ENCODE results near the gene AKAP7.

The AKAP7 gene

DNA sequence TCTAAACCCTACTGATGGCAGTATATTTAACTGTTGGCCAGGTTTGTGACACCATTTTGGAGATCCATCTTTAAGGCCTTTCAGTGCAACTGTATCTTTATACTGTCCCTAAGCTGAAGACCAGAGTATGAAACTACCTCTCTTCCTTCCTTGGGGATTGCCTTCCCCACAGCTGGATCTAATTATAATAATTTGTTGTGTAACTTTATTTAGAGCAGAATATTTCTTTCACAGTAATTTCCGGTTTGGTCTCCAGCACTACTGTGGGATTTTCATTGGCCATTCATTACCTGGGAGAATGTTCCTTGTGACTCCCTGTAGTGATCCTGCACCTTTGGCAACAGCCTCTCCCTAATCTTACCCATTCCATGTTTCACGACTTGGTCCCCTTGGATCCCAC lies 75.2 kb downstream of the AKAP7 start:
- no peak for DNase-seq (ENCODE audit: low read depth)
- TF ChIP-seq, protein P1, sequence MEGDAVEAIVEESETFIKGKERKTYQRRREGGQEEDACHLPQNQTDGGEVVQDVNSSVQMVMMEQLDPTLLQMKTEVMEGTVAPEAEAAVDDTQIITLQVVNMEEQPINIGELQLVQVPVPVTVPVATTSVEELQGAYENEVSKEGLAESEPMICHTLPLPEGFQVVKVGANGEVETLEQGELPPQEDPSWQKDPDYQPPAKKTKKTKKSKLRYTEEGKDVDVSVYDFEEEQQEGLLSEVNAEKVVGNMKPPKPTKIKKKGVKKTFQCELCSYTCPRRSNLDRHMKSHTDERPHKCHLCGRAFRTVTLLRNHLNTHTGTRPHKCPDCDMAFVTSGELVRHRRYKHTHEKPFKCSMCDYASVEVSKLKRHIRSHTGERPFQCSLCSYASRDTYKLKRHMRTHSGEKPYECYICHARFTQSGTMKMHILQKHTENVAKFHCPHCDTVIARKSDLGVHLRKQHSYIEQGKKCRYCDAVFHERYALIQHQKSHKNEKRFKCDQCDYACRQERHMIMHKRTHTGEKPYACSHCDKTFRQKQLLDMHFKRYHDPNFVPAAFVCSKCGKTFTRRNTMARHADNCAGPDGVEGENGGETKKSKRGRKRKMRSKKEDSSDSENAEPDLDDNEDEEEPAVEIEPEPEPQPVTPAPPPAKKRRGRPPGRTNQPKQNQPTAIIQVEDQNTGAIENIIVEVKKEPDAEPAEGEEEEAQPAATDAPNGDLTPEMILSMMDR (conservative IDR thresholded peaks at IDR 0.05; ENCODE audit: low read depth, low read length): no peak
- no peak overlapping the region for H3K4me3 ChIP-seq (ENCODE audit: low read length)

DNA sequence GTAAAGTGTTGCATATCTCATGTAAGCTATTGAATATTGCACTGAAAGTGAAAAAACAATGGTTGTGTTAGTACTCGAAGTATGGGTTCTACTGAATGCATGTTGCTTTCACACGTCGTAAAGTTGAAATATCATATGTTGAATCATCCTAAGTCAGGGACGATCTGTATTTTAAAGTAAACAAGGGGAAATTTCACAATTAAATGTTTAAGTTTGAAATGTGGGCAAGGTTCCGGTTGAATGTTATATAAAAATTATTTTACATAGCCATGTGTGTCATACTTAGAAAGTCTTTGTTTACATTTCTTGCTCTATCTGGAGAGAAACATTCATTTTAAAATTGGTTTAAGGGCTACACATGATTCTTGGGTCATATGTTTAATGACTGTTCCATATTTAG lies 76.8 kb downstream of the AKAP7 start:
- H3K4me3 ChIP-seq (ENCODE audit: low read length): no peak overlapping the region
- no peak for DNase-seq (ENCODE audit: low read depth)
- TF ChIP-seq, protein P1 (conservative IDR thresholded peaks at IDR 0.05; ENCODE audit: low read depth, low read length): no peak

DNA sequence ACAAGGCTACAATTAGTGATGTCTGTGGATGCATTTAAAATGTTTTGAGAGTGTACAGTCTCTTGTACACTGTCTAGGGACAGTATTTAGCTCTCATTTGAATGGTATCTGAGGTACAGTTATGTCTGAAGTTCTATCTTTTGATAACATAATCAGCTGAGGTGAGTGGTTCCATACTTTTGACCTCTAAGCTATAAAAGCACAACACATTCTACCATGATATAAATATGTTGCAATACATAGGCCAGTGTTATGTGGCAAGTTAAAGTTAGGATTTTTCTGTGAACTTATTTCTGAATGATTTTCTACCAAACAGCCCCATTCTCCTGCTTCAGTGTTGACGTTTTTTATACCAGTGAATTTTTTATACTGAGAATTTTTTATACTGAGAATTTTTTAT lies 77.6 kb downstream of the AKAP7 start:
- DNase-seq (ENCODE audit: low read depth): no peak
- TF ChIP-seq, protein P1 (conservative IDR thresholded peaks at IDR 0.05; ENCODE audit: low read depth, low read length): no peak
- no peak overlapping the region for H3K4me3 ChIP-seq (ENCODE audit: low read length)

DNA sequence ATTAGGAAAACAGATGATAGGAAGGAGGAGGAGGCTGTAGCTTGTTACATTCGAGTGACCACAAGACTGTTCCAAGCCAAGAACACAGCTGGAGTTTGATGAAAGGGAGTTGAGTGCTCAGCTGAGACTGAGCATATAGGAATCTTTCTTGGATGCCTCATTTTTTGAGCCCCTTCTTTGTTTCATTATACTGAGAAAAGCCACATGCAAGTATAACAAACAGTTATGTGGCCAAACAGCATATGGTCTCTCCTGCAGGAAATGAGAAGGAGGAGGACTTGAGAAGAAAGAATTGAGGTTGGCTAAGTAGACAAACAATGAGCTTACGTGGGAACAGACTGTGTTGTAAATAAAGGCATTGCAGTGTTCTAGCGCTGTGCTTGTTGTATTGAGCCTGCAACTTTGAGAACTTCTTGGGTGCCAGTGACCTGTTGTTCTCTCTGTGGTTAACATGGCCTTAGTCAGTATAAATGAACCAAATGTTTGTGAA lies 78.3 kb downstream of the AKAP7 start:
- DNase-seq (ENCODE audit: low read depth): no peak
- no peak overlapping the region for H3K4me3 ChIP-seq (ENCODE audit: low read length)
- TF ChIP-seq, protein P1 (conservative IDR thresholded peaks at IDR 0.05; ENCODE audit: low read depth, low read length): no peak

DNA sequence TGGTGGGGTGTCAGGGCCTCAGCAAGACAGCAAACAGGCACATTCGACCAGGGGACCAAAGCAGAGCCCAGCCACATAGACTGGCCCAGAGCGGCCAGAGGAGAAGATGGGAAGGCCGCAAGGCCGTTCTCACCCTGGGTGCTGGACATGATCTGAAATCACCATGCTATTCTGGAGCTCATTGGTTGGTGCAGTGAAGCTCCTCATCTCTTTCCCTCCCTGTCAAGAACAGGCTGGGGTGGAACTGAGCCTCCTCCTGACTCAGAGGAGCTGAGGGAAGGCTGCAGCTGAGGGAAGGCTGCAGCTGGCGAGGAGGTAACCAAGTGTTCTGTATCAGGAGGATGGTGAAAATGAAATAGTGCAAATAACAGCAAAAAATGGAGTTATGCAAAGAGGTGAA lies 80.0 kb downstream of the AKAP7 start:
- TF ChIP-seq, protein P1 (conservative IDR thresholded peaks at IDR 0.05; ENCODE audit: low read depth, low read length): no peak
- DNase-seq (ENCODE audit: low read depth): no peak
- H3K4me3 ChIP-seq (ENCODE audit: low read length): no peak overlapping the region

DNA sequence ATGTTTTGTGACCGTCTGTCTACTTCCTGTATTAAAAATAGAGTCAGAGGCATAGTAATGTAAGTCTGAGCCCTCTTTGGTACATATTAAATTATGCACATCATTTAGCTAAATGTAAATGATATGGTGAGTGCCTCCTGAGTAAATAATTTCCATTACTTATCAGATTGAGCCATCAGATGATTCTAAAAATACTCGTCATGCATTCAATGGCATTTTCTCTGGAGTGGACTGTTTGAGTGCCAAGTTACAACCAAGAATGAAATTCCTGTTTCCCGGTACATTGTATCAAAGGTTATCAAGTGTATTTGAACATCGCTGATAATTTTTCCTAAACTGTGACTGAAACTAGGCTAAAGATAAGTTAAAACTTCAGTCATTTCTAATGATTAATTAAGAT lies 81.0 kb downstream of the AKAP7 start:
- TF ChIP-seq, protein P1 (conservative IDR thresholded peaks at IDR 0.05; ENCODE audit: low read depth, low read length): no peak
- DNase-seq (ENCODE audit: low read depth): no peak
- no peak overlapping the region for H3K4me3 ChIP-seq (ENCODE audit: low read length)

DNA sequence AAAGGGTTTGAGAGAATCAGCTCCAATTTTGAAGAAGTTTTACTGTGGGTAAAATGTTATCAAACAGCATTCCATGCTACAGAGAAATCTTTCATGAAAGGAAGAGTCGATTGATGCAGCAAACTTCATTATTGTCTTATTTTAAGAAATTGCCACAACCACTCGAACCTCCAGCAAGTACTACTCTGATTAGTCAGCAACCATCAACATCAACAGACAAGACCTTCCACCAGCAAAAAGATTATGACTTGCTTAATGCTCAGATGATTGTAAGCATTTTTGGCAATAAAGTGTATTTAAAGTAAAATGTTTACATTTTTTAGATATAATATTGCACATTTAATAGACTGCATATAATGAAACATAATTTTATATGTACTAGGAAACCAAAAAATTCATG lies 87.5 kb downstream of the AKAP7 start:
- no peak overlapping the region for H3K4me3 ChIP-seq (ENCODE audit: low read length)
- TF ChIP-seq, protein P1 (conservative IDR thresholded peaks at IDR 0.05; ENCODE audit: low read depth, low read length): no peak
- no peak for DNase-seq (ENCODE audit: low read depth)
